HCT116 (cell line): Measurements from ENCODE around the gene PCCB. TPM values are rescaled to one million over a fixed set of nuclear protein-coding genes. Genes with fewer than 3 reads are reported as not detected.

Experiments used
- ATAC-seq: fragments of 200-7000 bp; cut with Tn5 transposase; 2 replicates; pipeline ENCODE4 v1.9.1; 2020; ENCODE audit warnings: mild to moderate bottlenecking, moderate library complexity
- BruUV-seq: library from RNA; stranded (reverse); fragments of 400-500 nt; replicated peaks from 2 replicates; lab custom pipeline; 2021; lab: Mats Ljungman, UMichigan
- CTCF ChIA-PET: fragments of 300-600 bp; sonication (Branson Sonifier 250); formaldehyde crosslinking; loops from one replicate; lab custom pipeline; 2021; ENCODE audit warnings: antibody characterized with exemption; lab: Charles Lee
- POLR2A ChIA-PET: fragments of 300-600, 350-600 bp; sonication (Branson Sonifier 250); formaldehyde crosslinking; loops from one replicate; lab custom pipeline; 2021; ENCODE audit warnings: antibody characterized with exemption; lab: Charles Lee
- RAD21 ChIA-PET, 2 experiments: fragments of 300-600 bp; sonication (Branson Sonifier 250); formaldehyde crosslinking; loops; one replicate each; lab custom pipeline; 2023; ENCODE audit warnings: low total read pairs in 2 of 2; ENCODE audit not compliant: uncharacterized antibody in 2 of 2, unreplicated experiment in 2 of 2, low non-redundant PET in 1 of 2; lab: Charles Lee
- DNase-seq: peaks from one replicate; pipeline ENCODE4 v3.0.0-alpha.2; 2010; ENCODE audit warnings: low read depth, low spot score
- H2AFZ ChIP-seq: fragments of 200-600 bp; shearing (Covaris generic), sonication (generic); 2 replicates; pipeline ENCODE4 v1.6.1; 2017; ENCODE audit warnings: low read depth, mixed run types, mixed read lengths, antibody characterized with exemption, low read length; ENCODE audit not compliant: poor library complexity, severe bottlenecking
- H3K27ac ChIP-seq: 2 replicates; pipeline ENCODE4 v1.5.1; 2012; ENCODE audit warnings: low read depth, low read length
- H3K27me3 ChIP-seq: fragments of 200-600 bp; sonication (generic); 2 replicates; pipeline ENCODE4 v1.6.1; 2016; ENCODE audit warnings: mixed run types, low read length, mixed read lengths; ENCODE audit not compliant: insufficient read depth
- H3K36me3 ChIP-seq, 2 experiments: fragments of 200-500 bp in 1 of 2; fragments of 200-600 bp in 1 of 2; sonication (Bioruptor generic) in 1 of 2; sonication (generic) in 1 of 2; 2 replicates each; pipeline versions ENCODE4 v1.5.1 to v1.6.1; 2014 to 2016; ENCODE audit warnings: low read length in 2 of 2, inconsistent platforms in 1 of 2, mixed read lengths in 1 of 2, mixed run types in 1 of 2; ENCODE audit not compliant: insufficient read depth in 2 of 2, control insufficient read depth in 1 of 2
- H3K4me1 ChIP-seq, 2 experiments: fragments of 200-600 bp in 1 of 2; sonication (generic) in 1 of 2; 2 replicates each; pipeline versions ENCODE4 v1.5.1 to v1.6.1; 2012 to 2017; ENCODE audit warnings: low read length in 2 of 2, inconsistent platforms in 1 of 2, mild to moderate bottlenecking in 1 of 2, mixed read lengths in 1 of 2, mixed run types in 1 of 2, moderate library complexity in 1 of 2; ENCODE audit not compliant: insufficient read depth in 2 of 2, control insufficient read depth in 1 of 2
- H3K4me2 ChIP-seq: fragments of 200-600 bp; sonication (generic); 2 replicates; pipeline ENCODE4 v1.6.1; 2017; ENCODE audit warnings: mixed run types, low read length, mixed read lengths
- H3K4me3 ChIP-seq, 2 experiments: fragments of 200-600 bp in 1 of 2; sonication (generic) in 1 of 2; replicated peaks in 1 of 2; 2 replicates each; pipeline ENCODE4 v1.5.1; 2011 to 2016; ENCODE audit warnings: low read length in 2 of 2, control low read depth in 1 of 2, low read depth in 1 of 2, mild to moderate bottlenecking in 1 of 2, mixed read lengths in 1 of 2, mixed run types in 1 of 2
- H3K79me2 ChIP-seq: fragments of 200-600 bp; sonication (generic); 2 replicates; pipeline ENCODE4 v1.6.1; 2017; ENCODE audit warnings: mild to moderate bottlenecking, mixed run types, low read length, moderate library complexity, mixed read lengths; ENCODE audit not compliant: insufficient read depth
- H3K9ac ChIP-seq: fragments of 200-600 bp; sonication (generic); 2 replicates; pipeline ENCODE4 v1.6.1; 2016; ENCODE audit warnings: low read length, mixed read lengths
- H3K9me2 ChIP-seq: fragments of 200-600 bp; sonication (generic), shearing (Covaris generic); 2 replicates; pipeline ENCODE4 v1.6.1; 2017; ENCODE audit warnings: mixed run types, mild to moderate bottlenecking, moderate library complexity; ENCODE audit not compliant: insufficient read depth
- H3K9me3 ChIP-seq, 2 experiments: fragments of 200-500 bp in 1 of 2; fragments of 200-600 bp in 1 of 2; sonication (Bioruptor generic) in 1 of 2; sonication (generic) in 1 of 2; 2 replicates each; pipeline ENCODE4 v1.6.1; 2014 to 2017; ENCODE audit warnings: low read length in 2 of 2, mixed read lengths in 2 of 2, inconsistent platforms in 1 of 2, low read depth in 1 of 2, mild to moderate bottlenecking in 1 of 2, mixed run types in 1 of 2, moderate library complexity in 1 of 2; ENCODE audit not compliant: control insufficient read depth in 1 of 2, insufficient read depth in 1 of 2
- H4K20me1 ChIP-seq: fragments of 200-600 bp; sonication (generic), shearing (Covaris generic); 2 replicates; pipeline ENCODE4 v1.6.1; 2017; ENCODE audit warnings: mixed run types, mild to moderate bottlenecking, moderate library complexity; ENCODE audit not compliant: insufficient read depth
- CBX3 ChIP-seq: IDR thresholded peaks from 2 replicates; pipeline ENCODE4 v1.6.1; 2012; ENCODE audit warnings: low read depth
- CEBPB ChIP-seq: IDR thresholded peaks from 2 replicates; pipeline ENCODE4 v1.6.1; 2012; ENCODE audit warnings: low read depth
- EGR1 ChIP-seq: IDR thresholded peaks from 2 replicates; pipeline ENCODE4 v1.6.1; 2012; ENCODE audit warnings: low read depth
- EZH2 ChIP-seq: fragments of 200-600 bp; sonication (generic); IDR thresholded peaks from 2 replicates; pipeline ENCODE4 v1.6.1; 2017; ENCODE audit warnings: antibody characterized with exemption, mixed run types
- FOSL1 ChIP-seq: IDR thresholded peaks from 2 replicates; pipeline ENCODE4 v1.6.1; 2012; ENCODE audit warnings: low read depth
- POLR2A ChIP-seq: IDR thresholded peaks from 2 replicates; pipeline ENCODE4 v1.7.0; 2011; ENCODE audit warnings: borderline replicate concordance; ENCODE audit not compliant: insufficient read depth, insufficient read length; ENCODE audit errors: extremely low read depth
- POLR2AphosphoS5 ChIP-seq: IDR thresholded peaks from 2 replicates; pipeline ENCODE4 v1.6.1; 2011; ENCODE audit warnings: mild to moderate bottlenecking, low read depth, low read length, moderate library complexity
- SRF ChIP-seq: IDR thresholded peaks from 2 replicates; pipeline ENCODE4 v1.6.1; 2012; ENCODE audit warnings: low read depth
- YY1 ChIP-seq: IDR thresholded peaks from 2 replicates; pipeline ENCODE4 v1.6.1; 2011; ENCODE audit warnings: low read length, low read depth, moderate library complexity, mild to moderate bottlenecking; ENCODE audit not compliant: insufficient replicate concordance; ENCODE audit errors: extremely low read depth
- ZNF274 ChIP-seq: fragments of 200-500 bp; sonication (Bioruptor generic); IDR thresholded peaks from 2 replicates; pipeline ENCODE4 v1.6.1; 2014; ENCODE audit warnings: mild to moderate bottlenecking, low read depth, low read length, inconsistent platforms
- intact Hi-C: fragments of 100-400 bp; cut with micrococcal nuclease; formaldehyde crosslinking; loops from 2 replicates; pipeline ENCODE4 v1.10.0; 2022
- total RNA-seq: library from RNA; stranded (reverse); gene quantifications from one replicate; pipeline ENCODE4 v1.2.1, GENCODE V29; 2021; ENCODE audit not compliant: unreplicated experiment
- TF ChIP-seq, protein P1 (sequence below): IDR thresholded peaks from 2 replicates; pipeline ENCODE4 v1.6.1; 2012
- TF ChIP-seq, protein P2 (sequence below), 3 experiments: fragments of 200-600 bp in 1 of 3; sonication (generic) in 1 of 3; IDR thresholded peaks in 2 of 3; conservative IDR thresholded peaks in 1 of 3; 2 replicates each; pipeline ENCODE4 v1.5.1; 2012 to 2017; ENCODE audit warnings: low read depth in 2 of 3, low read length in 2 of 3, antibody characterized with exemption in 1 of 3, borderline replicate concordance in 1 of 3, control low read depth in 1 of 3, mild to moderate bottlenecking in 1 of 3, mixed read lengths in 1 of 3, mixed run types in 1 of 3, moderate library complexity in 1 of 3; ENCODE audit not compliant: insufficient read depth in 1 of 3
- TF ChIP-seq, protein P3 (sequence below): IDR thresholded peaks from 2 replicates; pipeline ENCODE4 v1.6.1; 2012

Gene PCCB
- total RNA-seq, 1 experiment from 2014 or later, result 48.9 TPM

- CTCF ChIA-PET, result no interaction called here
- POLR2A ChIA-PET, result no interaction called here
- no peak for DNase-seq
- RAD21 ChIA-PET, result no interaction called here
- Histone ChIP-seq H3K79me2 (no peaks in the 10 kb centered on the region), H3K27me3 (no peaks in the 10 kb centered on the region), H3K36me3 (no peaks in the 10 kb centered on the region), H3K9ac (no peak overlapping the region), H2AFZ (no peak overlapping the region), H3K4me2 (no peak overlapping the region), H3K9me2 (no peaks in the 10 kb centered on the region), H3K4me1 (no peaks in the 10 kb centered on the region), H4K20me1 (no peaks in the 10 kb centered on the region), H3K9me3 (peaks cover 0 to 5% of the 10 kb centered on the region in 2 experiments; a peak in 1 of 4 replicates), H3K4me3 (no peak overlapping the region), H3K27ac (no peak overlapping the region)
- intact Hi-C loops, result no loop called here
- no TSS peak for BruUV-seq
- no peak for ATAC-seq
- no peak for TF ChIP-seq SRF
- no peak for TF ChIP-seq CEBPB
- no peak for TF ChIP-seq EZH2
- TF ChIP-seq, protein P1, sequence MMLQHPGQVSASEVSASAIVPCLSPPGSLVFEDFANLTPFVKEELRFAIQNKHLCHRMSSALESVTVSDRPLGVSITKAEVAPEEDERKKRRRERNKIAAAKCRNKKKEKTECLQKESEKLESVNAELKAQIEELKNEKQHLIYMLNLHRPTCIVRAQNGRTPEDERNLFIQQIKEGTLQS, result no peak
- no peak for TF ChIP-seq FOSL1
Measured at GRCh38 chr3:136327671-136328070, 77.5 kb downstream of the PCCB start.

DNA sequence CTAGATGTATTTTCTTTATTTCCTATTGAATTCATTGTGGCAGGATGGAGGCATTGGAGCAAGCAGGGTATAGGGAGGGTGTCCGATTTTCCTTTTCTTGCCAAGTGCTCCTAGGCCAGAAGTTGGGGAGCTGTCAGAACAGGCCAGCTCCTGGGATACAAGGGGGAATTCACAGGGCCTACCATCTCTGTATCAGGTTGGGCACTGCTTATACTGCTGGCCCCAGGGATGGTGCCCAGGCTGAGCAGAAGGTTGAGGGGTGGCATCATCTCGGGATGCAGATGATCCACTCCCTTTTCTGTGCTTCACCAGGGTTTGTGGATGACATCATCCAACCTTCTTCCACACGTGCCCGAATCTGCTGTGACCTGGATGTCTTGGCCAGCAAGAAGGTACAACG, 79.5 kb downstream of the PCCB start:
- no TSS peak for BruUV-seq
- intact Hi-C loops, result no loop called here
- Histone ChIP-seq H3K9me2 (no peaks in the 10 kb centered on the region), H3K9ac (no peak overlapping the region), H3K4me1 (no peaks in the 10 kb centered on the region), H3K9me3 (no peaks in the 10 kb centered on the region), H3K4me2 (no peak overlapping the region), H3K79me2 (no peaks in the 10 kb centered on the region)
- RAD21 ChIA-PET, result no interaction called here
- POLR2A ChIA-PET, result no interaction called here
- CTCF ChIA-PET, result no interaction called here
- TF ChIP-seq EGR1 (no peak), FOSL1 (no peak), YY1 (no peak), CBX3 (no peak), ZNF274 (no peak), POLR2A (no peak), SRF (no peak), CEBPB (no peak), POLR2AphosphoS5 (no peak)
- TF ChIP-seq, protein P2, sequence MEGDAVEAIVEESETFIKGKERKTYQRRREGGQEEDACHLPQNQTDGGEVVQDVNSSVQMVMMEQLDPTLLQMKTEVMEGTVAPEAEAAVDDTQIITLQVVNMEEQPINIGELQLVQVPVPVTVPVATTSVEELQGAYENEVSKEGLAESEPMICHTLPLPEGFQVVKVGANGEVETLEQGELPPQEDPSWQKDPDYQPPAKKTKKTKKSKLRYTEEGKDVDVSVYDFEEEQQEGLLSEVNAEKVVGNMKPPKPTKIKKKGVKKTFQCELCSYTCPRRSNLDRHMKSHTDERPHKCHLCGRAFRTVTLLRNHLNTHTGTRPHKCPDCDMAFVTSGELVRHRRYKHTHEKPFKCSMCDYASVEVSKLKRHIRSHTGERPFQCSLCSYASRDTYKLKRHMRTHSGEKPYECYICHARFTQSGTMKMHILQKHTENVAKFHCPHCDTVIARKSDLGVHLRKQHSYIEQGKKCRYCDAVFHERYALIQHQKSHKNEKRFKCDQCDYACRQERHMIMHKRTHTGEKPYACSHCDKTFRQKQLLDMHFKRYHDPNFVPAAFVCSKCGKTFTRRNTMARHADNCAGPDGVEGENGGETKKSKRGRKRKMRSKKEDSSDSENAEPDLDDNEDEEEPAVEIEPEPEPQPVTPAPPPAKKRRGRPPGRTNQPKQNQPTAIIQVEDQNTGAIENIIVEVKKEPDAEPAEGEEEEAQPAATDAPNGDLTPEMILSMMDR (IDR thresholded peaks at IDR 0.05 in 2 of 3, conservative IDR thresholded peaks at IDR 0.05 in 1 of 3; ENCODE audit: borderline replicate concordance in 1 of 3, insufficient read depth in 1 of 3, low read depth in 2 of 3, low read length in 2 of 3), result no peak
- TF ChIP-seq, protein P3, sequence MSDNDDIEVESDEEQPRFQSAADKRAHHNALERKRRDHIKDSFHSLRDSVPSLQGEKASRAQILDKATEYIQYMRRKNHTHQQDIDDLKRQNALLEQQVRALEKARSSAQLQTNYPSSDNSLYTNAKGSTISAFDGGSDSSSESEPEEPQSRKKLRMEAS, result no peak
- TF ChIP-seq, all 23 proteins: peak for 0
- ATAC-seq (no peak), DNase-seq (no peak)
- Histone ChIP-seq H3K27me3 (no peaks in the 10 kb centered on the region), H3K36me3 (no peaks in the 10 kb centered on the region), H2AFZ (no peak overlapping the region), H3K4me3 (no peak overlapping the region), H3K27ac (no peak overlapping the region), H4K20me1 (no peaks in the 10 kb centered on the region)
